SK-N-SH treated with all-trans-retinoic acid at 6 μM for 48 hours (cell line): ENCODE measurements around the gene PCDHGA7.
"Not testable (repeated sequence)": the region's sequence is repeated elsewhere in the genome, so short reads cannot be mapped to it uniquely, and the experiment has no call there.

Experiments
- ATAC-seq: fragments of 200-7000 bp; cut with Tn5 transposase; 3 replicates; pipeline ENCODE4 v1.9.1; 2020; ENCODE audit warnings: mild to moderate bottlenecking, moderate library complexity
- CSDC2 ChIP-seq: fragments of 250-450 bp; sonication (Bioruptor Pico); IDR thresholded peaks from 2 replicates; pipeline ENCODE4 v1.5.0; 2020; ENCODE audit warnings: mild to moderate bottlenecking, moderate library complexity
- ESRRG ChIP-seq: fragments of 250-450 bp; sonication (Bioruptor Pico); IDR thresholded peaks from 2 replicates; pipeline ENCODE4 v1.6.1; 2021; ENCODE audit warnings: mild to moderate bottlenecking
- OSR1 ChIP-seq: fragments of 250-450 bp; sonication (Bioruptor Pico); IDR thresholded peaks from 2 replicates; pipeline ENCODE4 v1.8.0; 2022; ENCODE audit warnings: moderate library complexity, mild to moderate bottlenecking, inconsistent platforms
- TCF4 ChIP-seq: fragments of 250-450 bp; sonication (Bioruptor Pico); IDR thresholded peaks from 2 replicates; pipeline ENCODE4 v1.8.0; 2021; ENCODE audit warnings: mild to moderate bottlenecking, moderate library complexity, borderline replicate concordance
- TOX ChIP-seq: fragments of 250-450 bp; sonication (Bioruptor Pico); IDR thresholded peaks from 2 replicates; pipeline ENCODE4 v1.8.0; 2021; ENCODE audit warnings: mild to moderate bottlenecking, moderate library complexity, borderline replicate concordance
- TSHZ2 ChIP-seq: fragments of 250-450 bp; sonication (Bioruptor Pico); IDR thresholded peaks from 2 replicates; pipeline ENCODE4 v1.5.0; 2020; ENCODE audit warnings: mild to moderate bottlenecking, moderate library complexity
- ZFP3 ChIP-seq: fragments of 250-450 bp; sonication (Bioruptor Pico); IDR thresholded peaks from 2 replicates; pipeline ENCODE4 v1.5.0; 2020; ENCODE audit warnings: mild to moderate bottlenecking, moderate library complexity
- ZFP30 ChIP-seq: fragments of 450-650 bp; formaldehyde crosslinking; IDR thresholded peaks from 2 replicates; pipeline ENCODE4 v1.5.0; 2022; ENCODE audit warnings: mild to moderate bottlenecking, moderate library complexity
- ZNF565 ChIP-seq: fragments of 450-650 bp; formaldehyde crosslinking; conservative IDR thresholded peaks from 2 replicates; pipeline ENCODE4 v1.5.0; 2020; ENCODE audit warnings: low read depth, mild to moderate bottlenecking, moderate library complexity
- ZNF8 ChIP-seq: fragments of 450-650 bp; formaldehyde crosslinking; IDR thresholded peaks from 2 replicates; pipeline ENCODE4 v1.5.0; 2020; ENCODE audit warnings: mild to moderate bottlenecking, moderate library complexity
- TF ChIP-seq, protein P1 (sequence below): fragments of 250-450 bp; sonication (Bioruptor Pico); IDR thresholded peaks from 2 replicates; pipeline ENCODE4 v1.5.1; 2020; ENCODE audit warnings: low read depth, mild to moderate bottlenecking, moderate library complexity

The PCDHGA7 gene

GRCh38 chr5:141394401-141395187 lies 12.1 kb downstream of the PCDHGA7 start:
- not testable (repeated sequence) for ATAC-seq

DNA sequence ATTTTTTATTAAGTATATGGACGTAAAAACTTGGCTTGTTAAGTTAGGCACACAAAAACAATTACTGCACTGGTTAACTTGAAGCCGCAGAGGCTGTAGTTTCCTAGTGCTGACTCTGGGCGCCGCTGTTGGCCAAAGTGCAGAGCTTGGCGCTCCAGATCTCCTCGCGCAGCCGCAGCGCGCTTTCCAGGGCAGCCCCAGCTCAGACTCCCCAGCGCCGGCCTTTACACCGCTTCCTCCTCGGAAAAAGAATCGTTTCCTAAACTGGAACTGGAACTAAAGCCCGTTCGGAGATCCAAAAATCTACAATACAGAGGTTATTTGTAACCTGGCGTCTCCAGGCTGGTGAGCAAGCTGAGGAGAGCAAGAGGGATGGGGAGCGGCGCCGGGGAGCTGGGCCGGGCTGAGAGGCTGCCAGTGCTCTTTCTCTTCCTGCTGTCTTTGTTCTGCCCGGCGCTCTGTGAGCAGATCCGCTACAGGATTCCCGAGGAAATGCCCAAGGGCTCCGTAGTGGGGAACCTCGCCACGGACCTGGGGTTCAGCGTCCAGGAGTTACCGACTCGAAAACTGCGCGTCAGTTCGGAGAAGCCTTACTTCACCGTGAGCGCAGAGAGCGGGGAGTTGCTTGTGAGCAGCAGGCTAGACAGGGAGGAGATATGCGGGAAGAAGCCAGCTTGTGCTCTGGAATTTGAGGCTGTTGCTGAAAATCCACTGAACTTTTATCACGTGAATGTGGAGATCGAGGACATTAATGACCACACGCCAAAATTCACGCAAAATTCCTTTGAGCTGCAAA lies 15.4 kb downstream of the PCDHGA7 start, which contains the start of gene PCDHGB5:
PCDHGB5 (plus strand) TSS at position 192 of the 796 bp plus-strand sequence; CDS start at position 373, 181 bp downstream.
- not testable (repeated sequence) for ATAC-seq

- ATAC-seq: no peak
- TF ChIP-seq ZNF565 (no peak), ESRRG (CRISPR knock-in tag) (no peak), CSDC2 (CRISPR knock-in tag) (no peak)
Observed at GRCh38 chr5:141398608-141399007, 16.1 kb downstream of the PCDHGA7 start.

GRCh38 chr5:141399555-141400258 lies 17.2 kb downstream of the PCDHGA7 start:
- no peak for TF ChIP-seq ZNF8 (CRISPR knock-in tag)
- TF ChIP-seq, protein P1, sequence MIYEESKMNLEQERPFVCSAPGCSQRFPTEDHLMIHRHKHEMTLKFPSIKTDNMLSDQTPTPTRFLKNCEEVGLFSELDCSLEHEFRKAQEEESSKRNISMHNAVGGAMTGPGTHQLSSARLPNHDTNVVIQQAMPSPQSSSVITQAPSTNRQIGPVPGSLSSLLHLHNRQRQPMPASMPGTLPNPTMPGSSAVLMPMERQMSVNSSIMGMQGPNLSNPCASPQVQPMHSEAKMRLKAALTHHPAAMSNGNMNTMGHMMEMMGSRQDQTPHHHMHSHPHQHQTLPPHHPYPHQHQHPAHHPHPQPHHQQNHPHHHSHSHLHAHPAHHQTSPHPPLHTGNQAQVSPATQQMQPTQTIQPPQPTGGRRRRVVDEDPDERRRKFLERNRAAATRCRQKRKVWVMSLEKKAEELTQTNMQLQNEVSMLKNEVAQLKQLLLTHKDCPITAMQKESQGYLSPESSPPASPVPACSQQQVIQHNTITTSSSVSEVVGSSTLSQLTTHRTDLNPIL (CRISPR knock-in tag): no peak
- TF ChIP-seq ZNF565: no peak
- no peak for TF ChIP-seq TOX (CRISPR knock-in tag)
- no peak for TF ChIP-seq TCF4 (CRISPR knock-in tag)
- ATAC-seq: no peak

DNA sequence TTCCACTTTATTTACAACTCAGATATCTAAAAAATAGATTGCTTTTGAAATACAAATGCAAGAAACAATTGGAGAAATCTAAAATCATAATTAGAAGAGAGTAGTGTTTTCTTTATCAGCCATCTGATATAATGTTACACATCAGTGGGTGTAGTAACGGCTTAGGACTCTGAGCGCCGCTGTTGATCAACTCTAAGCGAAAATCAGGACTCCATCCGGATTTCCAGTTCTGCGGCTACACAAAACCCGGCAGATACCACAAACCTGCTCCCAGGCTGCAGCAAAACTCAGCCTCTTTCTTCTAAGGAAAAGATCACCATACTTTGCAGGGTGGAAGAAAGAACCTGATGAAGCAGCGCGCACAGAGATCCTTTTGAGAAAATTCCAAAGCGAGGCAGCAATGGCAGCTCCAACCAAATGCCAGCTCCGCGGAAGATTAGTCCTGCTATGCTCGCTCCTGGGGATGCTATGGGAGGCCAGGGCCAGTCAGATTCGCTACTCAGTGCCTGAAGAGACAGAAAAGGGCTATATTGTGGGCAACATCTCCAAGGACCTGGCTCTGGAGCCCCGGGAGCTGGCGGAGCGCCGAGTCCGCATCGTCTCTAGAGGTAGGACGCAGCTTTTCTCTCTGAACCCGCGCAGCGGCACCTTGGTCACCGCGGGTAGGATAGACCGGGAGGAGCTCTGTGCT lies 20.2 kb downstream of the PCDHGA7 start, which contains the start of gene PCDHGA9:
PCDHGA9 (plus strand) TSS at position 226 of the 691 bp plus-strand sequence; CDS start at position 401, 175 bp downstream.
- TF ChIP-seq ZFP30 (CRISPR knock-in tag) (no peak), ZFP3 (CRISPR knock-in tag) (no peak)
- ATAC-seq: no peak

DNA sequence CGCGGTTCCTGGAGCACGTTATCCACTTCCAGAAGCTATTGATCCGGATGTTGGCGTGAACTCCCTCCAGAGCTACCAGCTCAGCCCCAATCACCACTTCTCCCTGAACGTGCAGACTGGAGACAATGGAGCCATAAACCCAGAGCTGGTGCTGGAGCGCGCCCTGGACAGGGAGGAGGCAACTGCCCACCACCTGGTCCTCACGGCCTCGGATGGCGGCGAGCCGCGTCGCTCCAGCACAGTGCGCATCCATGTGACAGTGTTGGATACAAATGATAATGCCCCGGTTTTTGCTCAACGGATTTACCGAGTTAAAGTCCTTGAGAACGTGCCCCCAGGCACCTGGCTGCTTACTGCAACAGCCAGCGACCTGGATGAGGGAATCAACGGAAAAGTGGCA lies 20.8 kb downstream of the PCDHGA7 start:
- TF ChIP-seq TSHZ2 (CRISPR knock-in tag): no peak
- TF ChIP-seq OSR1 (CRISPR knock-in tag): no peak
- TF ChIP-seq, protein P1 (CRISPR knock-in tag): no peak
- TF ChIP-seq, all 23 proteins: peak for 0
- ATAC-seq: no peak

- not testable (repeated sequence) for ATAC-seq
Observed at GRCh38 chr5:141407790-141408505, 25.4 kb downstream of the PCDHGA7 start, which contains the start of gene PCDHGB6. Gene PCDHGB6 (plus strand): TSS chr5:141408021. CDS start chr5:141408203, 182 bp downstream.
